ENCODE data around the gene DNALI1.

DNALI1 gene

GRCh38 chr1:37553927-37554808, 2.6 kb upstream of the DNALI1 start, which contains the start of gene SNIP1 (continued):
- TF ChIP-seq ZNF16 (tag by site-specific recombination; IDR thresholded peaks at IDR 0.05; ENCODE audit: low read depth) (no peak), ZNF510 (tag by site-specific recombination; IDR thresholded peaks at IDR 0.05; ENCODE audit: insufficient replicate concordance) (no peak), ZNF366 (tag by site-specific recombination; conservative IDR thresholded peaks at IDR 0.05) (no peak), INSM2 (tag by site-specific recombination; IDR thresholded peaks at IDR 0.05) (no peak; the same call in 1 of the 2 replicates), ZNF112 (tag by site-specific recombination; IDR thresholded peaks at IDR 0.05) (no peak), ZNF623 (tag by site-specific recombination; IDR thresholded peaks at IDR 0.05) (no peak), ZNF704 (tag by site-specific recombination; IDR thresholded peaks at IDR 0.05) (no peak), ZNF692 (tag by site-specific recombination; IDR thresholded peaks at IDR 0.05) (peak; percentile 60; the same call in 1 of the 2 replicates), SCRT1 (tag by site-specific recombination; IDR thresholded peaks at IDR 0.05; ENCODE audit: borderline replicate concordance) (no peak), ZSCAN23 (tag by site-specific recombination; IDR thresholded peaks at IDR 0.05) (peak; percentile 46; the same call in 1 of the 2 replicates), ZNF558 (tag by site-specific recombination; IDR thresholded peaks at IDR 0.05) (peak; percentile 77), OSR2 (tag by site-specific recombination; IDR thresholded peaks at IDR 0.05) (peak; percentile 16; the same call in 1 of the 2 replicates), ZNF624 (tag by site-specific recombination; IDR thresholded peaks at IDR 0.05) (no peak), ZNF670 (tag by site-specific recombination; IDR thresholded peaks at IDR 0.05; ENCODE audit: low read depth) (no peak), ZNF76 (tag by site-specific recombination; IDR thresholded peaks at IDR 0.05; ENCODE audit: borderline replicate concordance, low read depth) (peak; percentile 91), ZNF513 (tag by site-specific recombination; IDR thresholded peaks at IDR 0.05) (no peak), ZNF24 (tag by site-specific recombination; IDR thresholded peaks at IDR 0.05) (peak; percentile 47; the same call in 1 of the 2 replicates), PBX3 (CRISPR knock-in tag; IDR thresholded peaks at IDR 0.05) (no peak), ATF2 (tag by site-specific recombination; IDR thresholded peaks at IDR 0.05; ENCODE audit: low read depth) (no peak), WT1 (tag by site-specific recombination; IDR thresholded peaks at IDR 0.05) (0 out of 2 replicates have a peak, but pooled peaks have one; percentile 25), ZEB2 (tag by site-specific recombination; IDR thresholded peaks at IDR 0.05) (peak; percentile 59; the same call in 1 of the 2 replicates), KLF10 (tag by site-specific recombination; IDR thresholded peaks at IDR 0.05) (peak; percentile 95), ZNF10 (tag by site-specific recombination; IDR thresholded peaks at IDR 0.05) (no peak), ZSCAN5A (tag by site-specific recombination; IDR thresholded peaks at IDR 0.05) (no peak), ZNF157 (tag by site-specific recombination; IDR thresholded peaks at IDR 0.05) (0 out of 2 replicates have a peak, but pooled peaks have one; percentile 48)

Measured in HEK293 (cell line).